H9 (cell line): Measurements from ENCODE around the gene ARMC9. TPM values are rescaled to one million over a fixed set of nuclear protein-coding genes. Genes with fewer than 3 reads are reported as not detected.

Experiments
- DNase-seq: peaks from one replicate; pipeline ENCODE4 v3.0.0-alpha.2; 2017
- H2AFZ ChIP-seq: one replicate; pipeline ENCODE4 v1.6.1; 2013; ENCODE audit warnings: mild to moderate bottlenecking, low read length, control low read depth, moderate library complexity
- H2AK5ac ChIP-seq: 2 replicates; pipeline ENCODE4 v1.6.1; 2013; ENCODE audit warnings: low read length, control low read depth, mixed read lengths; ENCODE audit not compliant: insufficient read length
- H2BK120ac ChIP-seq: one replicate; pipeline ENCODE4 v1.6.1; 2013; ENCODE audit warnings: low read depth, mild to moderate bottlenecking, low read length, control low read depth, inconsistent platforms; ENCODE audit not compliant: poor library complexity, severe bottlenecking
- H2BK12ac ChIP-seq: 2 replicates; pipeline ENCODE4 v1.6.1; 2013; ENCODE audit warnings: low read length, control low read depth, mixed read lengths, low read depth; ENCODE audit not compliant: insufficient read length
- H2BK15ac ChIP-seq: 2 replicates; pipeline ENCODE4 v1.6.1; 2013; ENCODE audit warnings: low read depth, low read length, control low read depth
- H2BK20ac ChIP-seq: one replicate; pipeline ENCODE4 v1.6.1; 2013; ENCODE audit warnings: low read depth, mild to moderate bottlenecking, low read length, control low read depth, inconsistent platforms; ENCODE audit not compliant: poor library complexity, severe bottlenecking
- H2BK5ac ChIP-seq: 2 replicates; pipeline ENCODE4 v1.6.1; 2013; ENCODE audit warnings: low read length, control low read depth, mixed read lengths; ENCODE audit not compliant: insufficient read length
- H3K14ac ChIP-seq: 2 replicates; pipeline ENCODE4 v1.6.1; 2013; ENCODE audit warnings: low read length, control low read depth; ENCODE audit not compliant: insufficient read depth
- H3K18ac ChIP-seq: 2 replicates; pipeline ENCODE4 v1.6.1; 2013; ENCODE audit warnings: low read depth, mild to moderate bottlenecking, mixed read lengths, low read length, control low read depth; ENCODE audit not compliant: insufficient read length
- H3K23ac ChIP-seq: 2 replicates; pipeline ENCODE4 v1.6.1; 2013; ENCODE audit warnings: low read length, control low read depth, mixed read lengths, low read depth; ENCODE audit not compliant: insufficient read length
- H3K23me2 ChIP-seq: 2 replicates; pipeline ENCODE4 v1.6.1; 2013; ENCODE audit warnings: low read depth, mild to moderate bottlenecking, mixed read lengths, low read length, control low read depth; ENCODE audit not compliant: insufficient read length, poor library complexity, severe bottlenecking
- H3K27ac ChIP-seq: 2 replicates; pipeline ENCODE4 v1.5.1; 2013; ENCODE audit warnings: low read length, control low read depth, mixed read lengths, low read depth; ENCODE audit not compliant: insufficient read length
- H3K27me3 ChIP-seq: 2 replicates; pipeline ENCODE4 v1.6.1; 2013; ENCODE audit warnings: low read length, control low read depth, inconsistent platforms; ENCODE audit not compliant: insufficient read depth
- H3K4ac ChIP-seq: 2 replicates; pipeline ENCODE4 v1.6.1; 2013; ENCODE audit warnings: low read depth, mild to moderate bottlenecking, control low read depth, inconsistent platforms, low read length, moderate library complexity
- H3K4me1 ChIP-seq: 2 replicates; pipeline ENCODE4 v1.6.1; 2013; ENCODE audit warnings: low read length, control low read depth, inconsistent platforms; ENCODE audit not compliant: insufficient read depth
- H3K4me2 ChIP-seq: 2 replicates; pipeline ENCODE4 v1.6.1; 2013; ENCODE audit warnings: low read length, control low read depth, mixed read lengths; ENCODE audit not compliant: insufficient read length, insufficient read depth
- H3K56ac ChIP-seq: 2 replicates; pipeline ENCODE4 v1.6.1; 2013; ENCODE audit warnings: low read depth, mild to moderate bottlenecking, mixed read lengths, low read length, control low read depth; ENCODE audit not compliant: insufficient read length
- H3K79me1 ChIP-seq: 2 replicates; pipeline ENCODE4 v1.6.1; 2013; ENCODE audit warnings: low read depth, mild to moderate bottlenecking, moderate library complexity, low read length, control low read depth, inconsistent platforms; ENCODE audit not compliant: insufficient read depth, poor library complexity, severe bottlenecking
- H3K79me2 ChIP-seq: 2 replicates; pipeline ENCODE4 v1.6.1; 2013; ENCODE audit warnings: low read length, control low read depth, inconsistent platforms; ENCODE audit not compliant: insufficient read depth
- H3K9ac ChIP-seq: 2 replicates; pipeline ENCODE4 v1.6.1; 2013; ENCODE audit warnings: low read length, control low read depth, mixed read lengths; ENCODE audit not compliant: insufficient read length; ENCODE audit errors: extremely low read depth
- H3K9me3 ChIP-seq: one replicate; pipeline ENCODE4 v1.6.1; 2013; ENCODE audit warnings: low read depth, low read length, inconsistent platforms; ENCODE audit not compliant: control insufficient read depth
- H3T11ph ChIP-seq: one replicate; pipeline ENCODE4 v1.6.1; 2013; ENCODE audit warnings: mild to moderate bottlenecking, low read length, control low read depth, inconsistent platforms
- H4K20me1 ChIP-seq: one replicate; pipeline ENCODE4 v1.6.1; 2013; ENCODE audit not compliant: control insufficient read depth, insufficient read length, insufficient read depth
- H4K5ac ChIP-seq: 2 replicates; pipeline ENCODE4 v1.6.1; 2013; ENCODE audit warnings: low read depth, mild to moderate bottlenecking, mixed read lengths, low read length, control low read depth; ENCODE audit not compliant: insufficient read length
- H4K8ac ChIP-seq: replicated peaks from 2 replicates; pipeline ENCODE4 v1.6.1; 2013; ENCODE audit warnings: low read length, control low read depth, mixed read lengths, low read depth; ENCODE audit not compliant: insufficient read length
- H4K91ac ChIP-seq: 2 replicates; pipeline ENCODE4 v1.6.1; 2013; ENCODE audit warnings: low read depth, mild to moderate bottlenecking, moderate library complexity, mixed read lengths, low read length, control low read depth; ENCODE audit not compliant: insufficient read length
- H3K27ac Mint-ChIP-seq, 3 experiments: 2 replicates in 2 of 3; 3 replicates in 1 of 3; pipeline ENCODE4 v1.8.0; 2020 to 2021; ENCODE audit warnings: mixed read lengths in 3 of 3, mild to moderate bottlenecking in 1 of 3, moderate library complexity in 1 of 3
- H3K27me3 Mint-ChIP-seq: 2 replicates; pipeline ENCODE4 v1.8.0; 2021; ENCODE audit warnings: low read depth, mild to moderate bottlenecking, moderate library complexity, mixed read lengths
- H3K36me3 Mint-ChIP-seq, 3 experiments: 2 replicates in 2 of 3; 3 replicates in 1 of 3; pipeline ENCODE4 v1.8.0; 2020 to 2021; ENCODE audit warnings: low read depth in 3 of 3, mixed read lengths in 3 of 3; ENCODE audit not compliant: insufficient read depth in 1 of 3
- H3K4me1 Mint-ChIP-seq, 2 experiments: 2 replicates each; pipeline ENCODE4 v1.8.0; 2020; ENCODE audit warnings: mixed read lengths in 2 of 2
- H3K4me3 Mint-ChIP-seq, 2 experiments: 2 replicates in 1 of 2; 3 replicates in 1 of 2; pipeline ENCODE4 v1.8.0; 2020 to 2021; ENCODE audit warnings: mild to moderate bottlenecking in 2 of 2, mixed read lengths in 2 of 2, moderate library complexity in 1 of 2
- H3K9me3 Mint-ChIP-seq, 2 experiments: 2 replicates in 1 of 2; 3 replicates in 1 of 2; pipeline ENCODE4 v1.8.0; 2020; ENCODE audit warnings: mild to moderate bottlenecking in 2 of 2, mixed read lengths in 2 of 2, moderate library complexity in 1 of 2
- CTCF ChIP-seq: fragments of 200-600 bp; sonication (generic); conservative IDR thresholded peaks from 3 replicates; pipeline ENCODE4 v1.8.0; 2021; ENCODE audit warnings: antibody characterized with exemption, mild to moderate bottlenecking
- WGBS: extraction: QIAGEN DNeasy Blood & Tissue Kit; methylation state at CpG from one replicate; pipeline ENCODE4 v1.1.7; 2013; ENCODE audit warnings: missing lambda C conversion rate, low lambda C conversion rate, mixed read lengths; ENCODE audit not compliant: insufficient read length; ENCODE audit errors: extremely low coverage; 5-methylcytosine and 5-hydroxymethylcytosine counted together
- total RNA-seq: library from RNA; stranded (reverse); gene quantifications from 2 replicates; pipeline ENCODE4 v1.2.1, GENCODE V29; 2021

ARMC9 gene
- total RNA-seq, 1 experiment from 2014 or later: 37.6 TPM

DNA sequence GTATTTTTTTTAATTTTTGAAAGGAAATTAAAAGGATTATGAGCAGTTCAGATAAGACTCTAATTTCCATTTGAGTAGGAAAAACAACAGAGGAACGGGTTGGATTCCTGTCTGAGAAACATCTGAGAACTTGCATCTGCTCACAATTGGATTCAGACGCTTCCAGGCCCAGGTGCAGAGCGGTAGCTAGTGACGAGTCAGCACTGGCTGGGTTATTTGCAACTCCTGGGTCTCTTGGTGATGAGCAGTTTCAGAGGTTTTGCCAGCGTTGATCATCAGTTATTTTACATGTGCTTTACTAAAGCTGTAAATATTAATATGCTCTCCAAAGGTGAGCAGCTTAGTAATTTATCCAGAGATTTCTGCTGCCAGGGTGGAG lies 158.0 kb downstream of the ARMC9 start:
- H3K36me3 Mint-ChIP-seq: peaks cover 3 to 5% (median 4%) of the 10 kb centered on the region in 3 experiments; a peak in 6 of 7 replicates
- Histone ChIP-seq H3K14ac (no peak overlapping the region), H3K79me2 (no peaks in the 10 kb centered on the region), H3K4me1 (peaks cover 2% of the 10 kb centered on the region; the same call in 1 of the 2 replicates), H4K8ac (no peak overlapping the region), H4K5ac (no peak overlapping the region), H3K23me2 (no peaks in the 10 kb centered on the region), H3K27ac (no peak overlapping the region), H3K4ac (no peak overlapping the region), H3T11ph (no peak overlapping the region), H3K27me3 (no peaks in the 10 kb centered on the region), H3K4me2 (no peak overlapping the region), H2AFZ (no peak overlapping the region), H3K9ac (no peak overlapping the region), H2BK20ac (no peak overlapping the region), H3K9me3 (no peaks in the 10 kb centered on the region), H4K91ac (no peak overlapping the region), H3K56ac (no peak overlapping the region), H2BK120ac (no peak overlapping the region), H3K23ac (no peak overlapping the region), H3K79me1 (no peaks in the 10 kb centered on the region), H2BK5ac (no peak overlapping the region), H2AK5ac (no peak overlapping the region), H3K18ac (no peak overlapping the region), H2BK15ac (no peak overlapping the region), H2BK12ac (no peak overlapping the region), H4K20me1 (no peaks in the 10 kb centered on the region)
- no peaks in the 10 kb centered on the region for H3K9me3 Mint-ChIP-seq
- H3K4me1 Mint-ChIP-seq: peaks cover 23 to 37% of the 10 kb centered on the region in 2 experiments
- peak overlapping the region in 1 of 3 experiments; percentile 33; a peak in 1 of 7 replicates for H3K27ac Mint-ChIP-seq
- H3K4me3 Mint-ChIP-seq: no peak overlapping the region
- no peaks in the 10 kb centered on the region; the same call in 1 of the 2 replicates for H3K27me3 Mint-ChIP-seq
- no peak for TF ChIP-seq CTCF
- no peak for DNase-seq
- no CpG with 5 or more reads among the region's 5 CpGs for WGBS
